Peyer's patch (tissue), 4 donors: ENCODE results near the gene SSPN. TPM values are rescaled to one million over a fixed set of nuclear protein-coding genes. Genes with fewer than 3 reads are reported as not detected.

Source experiments
- DNase-seq, 3 donors: peaks; one replicate each; pipeline ENCODE4 v3.0.0-alpha.2; 2017 to 2019
- H3K27ac ChIP-seq, 4 donors: fragments of 200-600 bp; sonication (generic); one replicate each; pipeline ENCODE4 v1.5.1; 2016 to 2019
- H3K27me3 ChIP-seq, 2 donors: fragments of 200-600 bp; sonication (generic); one replicate each; pipeline ENCODE4 v1.5.1; 2019
- H3K36me3 ChIP-seq, 3 donors: fragments of 200-600 bp; sonication (generic); one replicate each; pipeline ENCODE4 v1.5.1; 2016 to 2019
- H3K4me1 ChIP-seq, 4 donors: fragments of 200-600 bp; sonication (generic); one replicate each; pipeline ENCODE4 v1.5.1; 2016 to 2019
- H3K4me3 ChIP-seq, 4 donors: fragments of 200-600 bp; sonication (generic); 1 replicate in 3 of 4; 2 replicates in 1 of 4; pipeline ENCODE4 v1.5.1; 2016 to 2019; ENCODE audit warnings: mild to moderate bottlenecking in 1 of 4
- H3K9me3 ChIP-seq, 4 donors: fragments of 200-600 bp; sonication (generic); one replicate each; pipeline ENCODE4 v1.5.1; 2016 to 2019; ENCODE audit warnings: mild to moderate bottlenecking in 1 of 4
- POLR2A ChIP-seq, 2 donors: fragments of 450-650 bp; IDR thresholded peaks; one replicate each; pipeline ENCODE4 v1.5.1; 2017; ENCODE audit warnings: antibody characterized with exemption in 2 of 2, mild to moderate bottlenecking in 2 of 2, moderate library complexity in 2 of 2
- total RNA-seq, 4 donors: library from RNA; depleted of rRNA; stranded (reverse); fragments of >200 nt; gene quantifications; one replicate each; pipeline ENCODE4 v1.1.0, GENCODE V29; 2016
- TF ChIP-seq, protein P1 (sequence below), 6 experiments: fragments of 450-650 bp in 4 of 6; fragments of 200-600 bp in 2 of 6; sonication (generic) in 1 of 6; IDR thresholded peaks; one replicate each; pipeline ENCODE4 v1.5.1; 2017 to 2019; ENCODE audit warnings: antibody characterized with exemption in 6 of 6, mild to moderate bottlenecking in 3 of 6, moderate library complexity in 1 of 6

Gene SSPN
- total RNA-seq, 4 donors from 2014 or later: 3.0 to 10.9 (median 6.5) TPM

DNA sequence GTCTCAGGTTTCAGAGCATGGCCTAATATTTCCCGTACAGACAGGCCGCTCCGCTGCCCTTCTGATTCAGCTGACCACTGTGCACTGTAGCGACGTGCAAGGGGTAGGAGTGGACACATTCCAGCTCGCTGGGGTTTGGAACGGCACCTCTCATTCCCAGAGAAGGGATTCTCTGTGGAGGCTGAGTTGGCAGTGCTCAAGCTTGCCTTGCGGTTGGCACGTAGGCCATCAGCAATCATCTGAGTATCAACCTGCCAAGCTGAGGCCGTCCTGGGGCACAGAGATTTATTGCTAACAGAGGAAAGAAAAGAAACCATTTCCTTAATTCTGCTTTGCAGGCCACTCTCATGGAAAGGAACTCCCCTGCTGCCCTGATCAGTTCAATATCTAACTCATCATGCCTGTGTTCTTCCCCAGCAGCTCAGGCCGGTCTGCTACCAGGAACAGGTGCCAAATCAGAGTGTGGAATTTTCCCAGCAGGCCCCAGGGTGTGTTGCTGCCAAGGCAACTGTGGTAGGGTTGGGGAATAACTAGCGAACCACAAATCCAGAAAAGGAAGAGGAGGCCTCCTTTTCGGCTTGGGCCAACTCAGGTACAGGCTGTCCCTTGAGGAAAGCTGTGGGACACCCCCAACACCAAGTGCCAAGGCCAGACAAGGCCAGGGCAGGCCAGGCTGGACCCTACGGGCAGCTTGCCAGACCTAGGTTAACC is 92.5 kb downstream of the SSPN start:
- TF ChIP-seq, protein P1, sequence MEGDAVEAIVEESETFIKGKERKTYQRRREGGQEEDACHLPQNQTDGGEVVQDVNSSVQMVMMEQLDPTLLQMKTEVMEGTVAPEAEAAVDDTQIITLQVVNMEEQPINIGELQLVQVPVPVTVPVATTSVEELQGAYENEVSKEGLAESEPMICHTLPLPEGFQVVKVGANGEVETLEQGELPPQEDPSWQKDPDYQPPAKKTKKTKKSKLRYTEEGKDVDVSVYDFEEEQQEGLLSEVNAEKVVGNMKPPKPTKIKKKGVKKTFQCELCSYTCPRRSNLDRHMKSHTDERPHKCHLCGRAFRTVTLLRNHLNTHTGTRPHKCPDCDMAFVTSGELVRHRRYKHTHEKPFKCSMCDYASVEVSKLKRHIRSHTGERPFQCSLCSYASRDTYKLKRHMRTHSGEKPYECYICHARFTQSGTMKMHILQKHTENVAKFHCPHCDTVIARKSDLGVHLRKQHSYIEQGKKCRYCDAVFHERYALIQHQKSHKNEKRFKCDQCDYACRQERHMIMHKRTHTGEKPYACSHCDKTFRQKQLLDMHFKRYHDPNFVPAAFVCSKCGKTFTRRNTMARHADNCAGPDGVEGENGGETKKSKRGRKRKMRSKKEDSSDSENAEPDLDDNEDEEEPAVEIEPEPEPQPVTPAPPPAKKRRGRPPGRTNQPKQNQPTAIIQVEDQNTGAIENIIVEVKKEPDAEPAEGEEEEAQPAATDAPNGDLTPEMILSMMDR (IDR thresholded peaks at IDR 0.05): no peak
- TF ChIP-seq POLR2A (IDR thresholded peaks at IDR 0.05): no peak
- Histone ChIP-seq H3K4me3 (no peak overlapping the region), H3K27me3 (no peaks in the 10 kb centered on the region), H3K36me3 (no peaks in the 10 kb centered on the region), H3K4me1 (no peaks in the 10 kb centered on the region), H3K27ac (no peak overlapping the region), H3K9me3 (no peaks in the 10 kb centered on the region)
- DNase-seq: no peak

DNA sequence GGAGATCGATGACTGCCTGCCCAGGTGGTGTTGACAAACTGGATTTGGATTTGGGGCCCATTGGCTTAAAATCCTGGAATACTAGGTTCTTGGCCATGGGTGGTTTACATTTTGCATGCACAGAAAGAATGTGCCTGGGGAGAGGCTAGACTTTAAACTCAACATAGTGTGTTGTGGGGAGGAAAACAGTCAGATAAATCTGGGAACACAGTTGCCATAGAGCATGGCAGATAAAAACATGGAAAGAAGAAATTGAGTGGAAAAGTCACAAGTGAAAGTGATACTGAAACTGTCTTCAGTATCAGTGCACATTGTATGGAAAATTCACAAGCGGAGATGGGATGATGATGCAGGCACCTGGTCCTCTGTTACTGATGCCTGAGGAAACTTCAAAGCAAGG is 95.2 kb downstream of the SSPN start:
- H3K27me3 ChIP-seq: no peaks in the 10 kb centered on the region
- no peaks in the 10 kb centered on the region for H3K9me3 ChIP-seq
- DNase-seq: no peak
- no peak overlapping the region for H3K4me3 ChIP-seq
- no peak overlapping the region for H3K27ac ChIP-seq
- no peaks in the 10 kb centered on the region for H3K4me1 ChIP-seq
- no peaks in the 10 kb centered on the region for H3K36me3 ChIP-seq
- no peak for TF ChIP-seq POLR2A (IDR thresholded peaks at IDR 0.05)
- TF ChIP-seq, protein P1 (IDR thresholded peaks at IDR 0.05): no peak

GRCh38 chr12:26292596-26292995 is 97.2 kb downstream of the SSPN start:
- H3K27ac ChIP-seq: no peak overlapping the region
- H3K4me1 ChIP-seq: no peaks in the 10 kb centered on the region
- no peaks in the 10 kb centered on the region for H3K36me3 ChIP-seq

DNA sequence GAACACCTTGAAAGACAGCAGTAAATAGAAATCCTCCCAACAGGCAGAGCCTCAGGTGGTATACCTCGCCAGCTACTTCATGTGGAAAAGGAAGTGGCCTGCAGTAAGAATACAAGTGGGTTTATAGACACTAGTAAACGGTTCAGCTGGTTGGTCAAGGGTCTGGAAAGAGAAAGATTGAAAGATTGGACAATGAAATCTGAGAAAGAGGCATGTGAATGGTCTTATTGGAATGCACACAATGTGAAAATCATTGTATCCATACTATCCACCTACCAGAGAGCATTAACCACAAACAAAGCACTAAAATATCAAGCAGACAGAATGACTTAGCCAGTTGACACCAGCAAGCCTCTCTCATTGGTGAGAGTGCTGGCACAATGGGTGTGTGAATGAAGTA is 98.2 kb downstream of the SSPN start:
- Histone ChIP-seq H3K27me3 (no peaks in the 10 kb centered on the region), H3K27ac (no peak overlapping the region), H3K9me3 (no peaks in the 10 kb centered on the region), H3K4me1 (peaks cover 0 to 6% (median 2%) of the 10 kb centered on the region in 4 donors), H3K4me3 (no peak overlapping the region), H3K36me3 (no peaks in the 10 kb centered on the region)
- no peak for TF ChIP-seq POLR2A (IDR thresholded peaks at IDR 0.05)
- TF ChIP-seq, protein P1 (IDR thresholded peaks at IDR 0.05): no peak
- DNase-seq: no peak

More at GRCh38 chr12:26292596-26292995, 97.2 kb downstream of the SSPN start:
- DNase-seq: no peak
- no peak for TF ChIP-seq POLR2A (IDR thresholded peaks at IDR 0.05)
- TF ChIP-seq, protein P1 (IDR thresholded peaks at IDR 0.05): no peak
- H3K27me3 ChIP-seq: no peaks in the 10 kb centered on the region
- H3K9me3 ChIP-seq: no peaks in the 10 kb centered on the region
- no peak overlapping the region for H3K4me3 ChIP-seq

DNA sequence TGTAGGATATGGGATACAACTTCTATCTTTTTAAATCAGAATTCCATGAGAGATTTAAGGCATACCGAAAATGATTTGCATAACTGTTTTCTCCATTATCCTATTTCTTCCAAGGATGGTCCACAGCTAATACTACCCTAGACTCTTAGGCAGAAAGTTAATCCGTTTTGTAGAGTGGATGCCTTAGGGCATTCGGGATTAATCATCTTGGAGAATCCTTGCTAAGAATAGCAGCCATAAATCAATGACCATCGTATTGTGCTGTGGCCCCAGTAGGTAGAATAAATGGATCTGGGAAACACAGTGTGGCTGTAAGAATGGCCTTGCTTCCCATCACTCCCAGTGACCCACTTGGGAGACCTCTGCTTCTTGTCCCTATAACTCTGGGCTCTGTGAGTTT is 99.6 kb downstream of the SSPN start:
- TF ChIP-seq, protein P1 (IDR thresholded peaks at IDR 0.05): no peak
- no peak for TF ChIP-seq POLR2A (IDR thresholded peaks at IDR 0.05)
- H3K27me3 ChIP-seq: no peaks in the 10 kb centered on the region

More for the DNA sequence above, 99.6 kb downstream of the SSPN start:
- no peak overlapping the region for H3K4me3 ChIP-seq
- no peak overlapping the region for H3K27ac ChIP-seq
- peaks cover 0 to 14% (median 4%) of the 10 kb centered on the region in 4 donors for H3K4me1 ChIP-seq
- no peaks in the 10 kb centered on the region for H3K36me3 ChIP-seq
- DNase-seq: no peak
- H3K9me3 ChIP-seq: no peaks in the 10 kb centered on the region
